ENCODE data around the gene LAMA2. TPM values are rescaled to one million over a fixed set of nuclear protein-coding genes. Genes with fewer than 3 reads are reported as not detected.

Gene LAMA2
- total and polyA plus RNA-seq, 2 of the 8 experiments (the other 6 are each of a cell fraction or from before 2014, with no cell fraction given) = 1.3 to 3.8 TPM

DNA sequence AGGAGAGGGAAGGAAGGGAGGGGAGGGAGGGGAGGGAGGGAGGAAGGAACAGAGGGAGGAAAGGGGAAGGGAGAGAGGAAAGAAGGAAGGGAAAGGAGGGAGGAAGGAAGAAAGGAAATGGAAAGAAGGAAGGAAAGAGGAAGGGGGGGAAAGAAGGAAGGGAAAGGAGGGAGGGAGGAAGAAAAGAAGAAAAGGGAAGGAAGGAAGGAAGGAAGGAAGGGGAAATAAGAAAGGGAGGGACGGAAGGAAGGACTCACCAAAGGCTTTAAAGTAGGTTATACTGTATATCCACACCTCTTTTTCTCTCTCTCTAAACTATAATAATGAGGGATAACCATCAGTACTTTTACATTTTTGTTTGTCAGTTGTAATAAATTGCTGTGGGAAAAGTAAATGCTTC, 502.2 kb downstream of the LAMA2 start:
- H2BK20ac ChIP-seq (ENCODE audit: low read length) = no peak overlapping the region
- no peak overlapping the region for H2BK5ac ChIP-seq (ENCODE audit: low read depth, low read length)
- H3K23ac ChIP-seq (ENCODE audit: insufficient read length) = no peak overlapping the region
- H3K79me1 ChIP-seq (ENCODE audit: low read depth, low read length) = no peaks in the 10 kb centered on the region
- no peaks in the 10 kb centered on the region for H4K20me1 ChIP-seq (replicated peaks in 1 of 2; ENCODE audit: control insufficient read depth in 1 of 2, insufficient read depth in 2 of 2, low read length in 2 of 2)
- CTCF ChIA-PET (ENCODE audit: partially characterized antibody) = no interaction called here
- H3K14ac ChIP-seq (ENCODE audit: insufficient read length) = no peak overlapping the region
- no peak overlapping the region for H2AK5ac ChIP-seq (ENCODE audit: low read depth, low read length)
- H4K8ac ChIP-seq (ENCODE audit: extremely low read depth, insufficient read depth, low read length) = no peak overlapping the region
- H3K9ac ChIP-seq (replicated peaks in 1 of 4; ENCODE audit: extremely low read depth in 1 of 4, low read depth in 3 of 4, low read length in 3 of 4) = no peak overlapping the region
- no peaks in the 10 kb centered on the region for H3K4me1 ChIP-seq (replicated peaks in 1 of 4; ENCODE audit: control insufficient read depth in 3 of 4, insufficient read depth in 4 of 4, low read length in 3 of 4)
- no peak overlapping the region for H2BK12ac ChIP-seq (ENCODE audit: low read depth, low read length)
- POLR2A ChIA-PET (ENCODE audit: partially characterized antibody) = no interaction called here
- WGBS, 2 experiments (ENCODE audit: extremely low coverage in 1 of 2, insufficient coverage in 1 of 2, insufficient read length in 1 of 2, insufficient replicate concordance in 2 of 2, low coverage in 1 of 2, low lambda C conversion rate in 2 of 2, missing lambda C conversion rate in 1 of 2) = 100% methylated on average over 1 of the region's 1 CpG; no CpG with 5 or more reads in 1 of the 2 experiments
- no peak overlapping the region for H3K56ac ChIP-seq (replicated peaks; ENCODE audit: insufficient read length, low read depth, low read length)
- H3K4me3 ChIP-seq (ENCODE audit: extremely low read depth in 1 of 4, insufficient read depth in 2 of 4, low read depth in 3 of 4, low read length in 4 of 4) = no peak overlapping the region
- no peaks in the 10 kb centered on the region for H3K27me3 ChIP-seq (replicated peaks in 1 of 4; ENCODE audit: control insufficient read depth in 3 of 4, extremely low read depth in 1 of 4, insufficient read depth in 3 of 4, low read length in 3 of 4)
- no peaks in the 10 kb centered on the region for H3K9me3 ChIP-seq (ENCODE audit: insufficient read depth in 2 of 2, low read depth in 1 of 2, low read length in 1 of 2)
- no peak overlapping the region for H4K91ac ChIP-seq (replicated peaks; ENCODE audit: insufficient read length, low read length)
- FAIRE-seq = no peak
- no peak for TF ChIP-seq SIN3A (conservative IDR thresholded peaks at IDR 0.05 in 1 of 2, IDR thresholded peaks at IDR 0.05 in 1 of 2; ENCODE audit: low read depth in 1 of 2, low read length in 2 of 2)
- no peaks in the 10 kb centered on the region for H3K79me2 ChIP-seq (ENCODE audit: control insufficient read depth in 1 of 2, insufficient read depth in 2 of 2, low read length in 2 of 2)
- no peak for DNase-seq (ENCODE audit: low read depth in 1 of 2, low spot score in 2 of 2)
- no peak overlapping the region for H2AFZ ChIP-seq (ENCODE audit: low read length)
- no peak overlapping the region for H4K5ac ChIP-seq (ENCODE audit: insufficient read length, low read depth, low read length)
- no peaks in the 10 kb centered on the region; the same call in 1 of the 2 replicates for H3K23me2 ChIP-seq (ENCODE audit: low read depth, low read length)
- H2BK15ac ChIP-seq (ENCODE audit: low read length) = no peak overlapping the region
- no peak overlapping the region for H3K18ac ChIP-seq (ENCODE audit: extremely low read depth, low read length)
- H3K4me2 ChIP-seq (ENCODE audit: insufficient read depth in 1 of 2, low read depth in 2 of 2, low read length in 2 of 2) = no peak overlapping the region
- no peak overlapping the region for H3K4ac ChIP-seq (replicated peaks; ENCODE audit: insufficient read length, low read depth, low read length)
- H2BK120ac ChIP-seq (replicated peaks; ENCODE audit: low read depth, low read length) = no peak overlapping the region
- H3K27ac ChIP-seq (ENCODE audit: low read depth, low read length) = no peak overlapping the region
- H3K36me3 ChIP-seq (ENCODE audit: control insufficient read depth in 2 of 4, insufficient read depth in 4 of 4, low read length in 3 of 4) = no peaks in the 10 kb centered on the region
